Renal pelvis (tissue), 4 donors: ENCODE data around the gene OPN1MW. TPM values are rescaled to one million over a fixed set of nuclear protein-coding genes. Genes with fewer than 3 reads are reported as not detected.
"Not testable (repeated sequence)": the region's sequence is repeated elsewhere in the genome, so short reads cannot be mapped to it uniquely, and the experiment has no call there.

Experiments used
- DNase-seq: peaks from one replicate; pipeline ENCODE4 v3.0.0-alpha.2; 2013
- polyA plus RNA-seq, 3 donors: library from polyadenylated mRNA; unstranded; fragments of 120-200 nt; gene quantifications; one replicate each; pipeline ENCODE4 v1.2.1, GENCODE V29; 2013; ENCODE audit not compliant: insufficient read length in 3 of 3

OPN1MW gene
- polyA plus RNA-seq, 3 donors, result not detected

DNA sequence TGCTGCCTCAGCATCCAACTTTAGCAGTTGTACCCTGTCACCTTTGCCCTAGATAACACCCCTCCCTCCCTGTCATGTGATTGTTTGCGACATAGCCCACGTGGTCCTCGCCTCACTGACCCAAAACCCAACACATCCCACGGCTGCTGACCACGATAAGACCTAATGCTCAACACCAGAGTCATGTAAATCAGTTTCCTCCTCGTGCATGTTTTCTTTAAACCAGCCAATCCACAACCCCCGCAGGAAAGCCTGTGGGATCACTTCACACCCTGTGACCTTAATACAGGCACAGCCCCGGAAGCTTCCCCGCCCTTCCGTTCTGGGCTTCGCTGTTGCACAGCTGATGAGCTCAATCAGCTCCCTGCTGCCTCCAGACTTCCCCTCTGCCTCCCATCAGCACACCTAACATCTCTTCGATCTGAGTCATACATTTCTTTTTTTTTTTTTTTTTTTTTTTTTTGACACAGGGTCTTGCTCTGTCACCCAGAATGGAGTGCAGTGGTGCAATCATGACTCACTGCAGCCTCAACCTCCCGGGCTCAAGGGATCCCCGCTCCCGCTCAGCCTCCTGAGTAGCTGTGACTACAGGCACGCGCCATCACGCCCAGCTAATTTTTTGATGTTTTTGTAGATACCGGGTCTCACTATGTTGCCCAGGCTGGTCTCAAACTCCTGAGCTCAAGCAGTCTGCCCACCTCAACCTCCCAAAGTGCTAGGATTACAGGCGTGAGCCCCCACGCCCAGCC lies 27.4 kb downstream of the OPN1MW start:
- not testable (repeated sequence) for DNase-seq

DNA sequence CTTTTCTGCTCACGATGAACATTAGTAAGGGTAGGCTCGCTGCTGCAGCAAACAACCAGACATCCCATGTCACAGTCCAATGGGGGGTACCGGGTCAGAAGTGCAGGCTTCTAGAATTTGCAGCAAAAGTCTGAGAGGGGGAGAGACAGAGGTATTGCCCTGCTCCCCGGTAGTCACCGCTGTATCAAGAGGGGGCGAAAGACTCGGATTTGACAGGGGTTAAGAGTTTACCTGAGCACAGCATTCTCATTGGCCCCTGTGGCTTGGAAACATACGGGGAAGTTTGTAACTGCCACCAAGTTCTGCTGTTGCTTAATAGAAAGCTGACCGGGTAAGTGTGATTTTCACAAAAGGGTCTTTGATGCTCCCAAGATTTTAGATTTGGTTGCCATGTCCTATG lies 28.7 kb downstream of the OPN1MW start:
- DNase-seq, result not testable (repeated sequence)

DNA sequence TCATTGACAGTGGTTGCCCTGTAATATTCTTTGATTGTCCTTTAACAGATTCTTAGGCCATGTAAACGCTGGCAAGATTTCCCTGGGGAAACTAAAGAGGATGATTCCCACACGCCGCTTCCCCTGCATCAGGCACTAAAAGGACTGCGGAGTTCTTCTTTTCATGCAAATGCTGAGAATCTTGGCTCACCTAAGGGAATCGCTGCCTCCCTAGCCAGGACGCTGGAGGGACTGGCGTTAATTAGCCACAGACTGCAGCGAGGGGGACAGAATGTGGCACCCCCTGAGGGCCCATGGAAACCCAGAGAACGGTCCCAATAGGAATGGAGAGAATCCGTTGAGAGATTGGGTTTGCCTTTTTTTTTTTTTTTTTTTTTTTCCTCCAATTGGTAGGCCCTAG lies 29.1 kb downstream of the OPN1MW start:
- DNase-seq, result not testable (repeated sequence)

DNA sequence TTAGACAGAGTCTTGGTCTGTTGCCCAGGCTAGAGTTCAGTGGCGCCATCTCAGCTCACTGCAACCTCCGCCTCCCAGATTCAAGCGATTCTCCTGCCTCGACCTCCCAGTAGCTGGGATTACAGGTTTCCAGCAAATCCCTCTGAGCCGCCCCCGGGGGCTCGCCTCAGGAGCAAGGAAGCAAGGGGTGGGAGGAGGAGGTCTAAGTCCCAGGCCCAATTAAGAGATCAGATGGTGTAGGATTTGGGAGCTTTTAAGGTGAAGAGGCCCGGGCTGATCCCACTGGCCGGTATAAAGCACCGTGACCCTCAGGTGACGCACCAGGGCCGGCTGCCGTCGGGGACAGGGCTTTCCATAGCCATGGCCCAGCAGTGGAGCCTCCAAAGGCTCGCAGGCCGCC lies 37.1 kb downstream of the OPN1MW start, which contains the start of gene OPN1MW2:
Gene OPN1MW2 (plus strand): TSS at position 301 of the 400 bp plus-strand sequence. CDS start 60 bp downstream, at position 361.
- not testable (repeated sequence) for DNase-seq

DNA sequence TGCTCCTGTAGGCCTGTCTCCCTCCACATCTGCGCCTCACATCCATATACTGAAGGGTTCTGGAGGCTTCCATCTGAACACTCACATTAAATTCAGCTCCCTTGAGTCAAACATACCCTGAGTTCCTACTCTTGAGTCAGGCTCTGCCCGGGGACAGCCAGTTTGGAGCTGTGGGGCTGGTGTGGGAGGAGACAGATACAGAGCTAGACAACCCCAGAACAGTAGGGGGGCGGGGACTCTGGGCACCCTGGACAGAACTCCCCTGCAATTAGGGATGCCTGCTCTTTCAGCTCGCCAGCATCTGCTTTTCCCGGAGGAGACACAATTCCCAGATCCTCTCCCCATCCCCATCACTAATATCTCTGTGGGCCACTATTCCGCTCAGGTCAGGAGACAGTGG lies 42.9 kb downstream of the OPN1MW start:
- DNase-seq, result not testable (repeated sequence)

DNA sequence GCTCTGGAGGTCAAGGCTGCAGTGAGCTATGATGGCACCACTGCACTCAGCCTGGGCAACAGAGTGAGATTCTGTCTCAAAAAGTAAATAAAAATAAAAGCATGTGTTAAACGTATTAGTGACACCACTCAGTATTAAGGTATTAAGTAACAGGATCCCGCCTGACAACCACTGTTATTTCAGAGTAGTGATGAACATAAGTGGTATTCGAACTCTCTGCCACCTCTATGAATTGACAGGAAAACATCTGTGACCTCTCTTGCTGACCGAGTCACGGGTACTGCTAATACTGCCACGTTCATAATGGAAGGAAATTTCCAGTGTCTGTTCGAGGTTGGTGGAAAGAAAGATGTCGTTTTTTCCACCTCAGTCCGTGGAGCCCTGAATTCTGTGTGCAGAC lies 44.3 kb downstream of the OPN1MW start:
- DNase-seq, result not testable (repeated sequence)

DNA sequence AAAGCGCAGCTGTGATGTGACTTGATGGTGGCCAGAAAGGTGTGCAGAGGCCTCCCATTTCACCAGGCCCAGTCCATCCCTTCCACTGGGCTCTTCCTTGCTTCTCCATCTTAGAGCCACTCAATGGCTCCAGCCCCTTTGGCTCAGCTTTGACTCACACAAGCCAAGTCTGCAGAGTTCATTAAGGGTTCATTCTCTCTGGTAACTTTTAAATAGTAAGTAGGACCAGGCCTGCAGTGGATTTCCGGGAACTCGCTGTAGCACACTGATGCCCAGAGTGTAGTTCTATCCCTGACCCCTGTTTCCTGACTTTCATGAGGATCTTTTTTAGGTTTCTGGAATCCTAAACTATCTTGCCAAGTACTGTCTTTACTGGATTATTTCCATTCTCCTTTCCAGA lies 49.0 kb downstream of the OPN1MW start:
- DNase-seq, result not testable (repeated sequence)

DNA sequence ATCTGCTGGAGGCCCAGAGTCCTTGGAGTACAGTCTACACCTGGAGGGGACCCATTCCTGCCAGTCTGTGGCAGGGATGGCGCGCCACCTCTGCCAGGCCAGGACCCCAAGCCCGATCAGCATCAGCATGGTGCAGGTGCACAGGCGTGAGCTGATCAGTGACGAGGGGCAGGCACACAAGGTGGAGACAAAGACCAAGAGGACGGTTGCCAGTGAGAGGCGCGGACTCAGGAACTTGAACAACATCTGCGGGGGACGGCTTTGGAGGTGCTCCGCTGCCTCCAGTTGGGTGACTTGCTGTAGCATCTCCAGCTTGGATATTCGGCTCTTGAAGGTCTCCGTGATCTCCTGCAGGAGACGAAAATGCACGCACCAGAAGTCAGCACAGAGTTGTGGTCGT lies 51.2 kb downstream of the OPN1MW start:
- DNase-seq, result not testable (repeated sequence)

DNA sequence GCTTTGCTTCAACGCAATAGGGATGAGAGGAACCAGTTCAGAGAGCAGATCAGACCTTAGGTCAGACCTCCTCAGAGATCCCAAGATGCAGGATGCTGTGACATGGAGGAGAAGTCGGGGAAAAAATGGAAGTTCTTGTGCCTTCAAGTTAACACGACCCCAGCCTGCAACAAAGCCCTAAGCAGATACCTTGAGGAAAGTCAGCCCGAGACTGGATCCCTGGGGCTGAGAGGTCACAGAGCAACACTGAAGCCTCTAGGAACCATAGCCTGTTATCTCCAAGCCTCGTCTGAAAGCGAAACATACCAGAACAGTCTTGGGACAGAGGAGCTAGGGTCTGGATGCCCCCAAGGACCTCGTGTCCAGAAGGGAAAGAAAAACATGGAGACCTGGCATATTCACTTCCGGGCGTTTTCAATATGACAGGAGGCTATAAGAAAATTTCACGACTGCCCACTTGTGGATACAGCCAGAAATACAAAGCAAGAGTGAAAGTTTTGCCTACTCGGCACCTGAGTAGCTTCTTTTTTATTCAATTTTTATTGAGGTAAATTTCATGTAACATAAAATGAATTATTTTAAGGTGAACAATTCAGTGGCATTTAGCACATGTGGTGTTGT lies 56.7 kb downstream of the OPN1MW start:
- DNase-seq, result not testable (repeated sequence)

DNA sequence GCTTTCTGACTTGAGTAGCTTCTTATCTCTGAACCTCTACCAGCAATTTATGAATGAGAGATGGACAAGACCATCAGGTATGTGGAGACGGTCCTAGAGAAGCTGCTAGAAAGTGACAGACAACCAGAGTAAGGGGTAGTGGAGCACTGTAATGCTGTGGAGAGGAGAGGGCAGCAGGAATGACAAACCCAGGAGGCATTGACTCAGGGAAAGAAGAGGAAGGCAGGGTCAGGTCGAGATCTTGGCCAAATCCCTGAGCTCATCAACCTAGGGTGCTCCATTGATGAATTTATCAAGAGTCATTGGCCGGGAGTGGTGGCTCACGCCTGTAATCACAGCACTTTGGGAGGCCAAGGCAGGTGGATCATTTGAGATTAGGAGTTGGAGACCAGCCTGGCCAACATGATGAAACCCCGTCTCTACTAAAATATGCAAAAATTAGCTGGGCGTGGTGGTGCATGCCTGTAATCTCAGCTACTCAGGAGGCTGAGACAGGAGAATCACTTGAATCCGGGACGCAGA lies 57.6 kb downstream of the OPN1MW start:
- not testable (repeated sequence) for DNase-seq

Other genes with a start within 250 kb of the OPN1MW start
- gene NAA10, start 247.6 kb upstream of the OPN1MW start, polyA plus RNA-seq, result 10 to 100 TPM; 79.4 to 80.9 (median 79.6) TPM
- 10 to 100 TPM; 24.6 to 26.5 (median 24.7) TPM for gene RENBP, start 238.0 kb upstream of the OPN1MW start, polyA plus RNA-seq
- gene HCFC1, start 210.8 kb upstream of the OPN1MW start, polyA plus RNA-seq, result 10 to 100 TPM; 47.2 to 58.4 (median 51.1) TPM
- 10 to 100 TPM in 1 of 3 donors, 1 to 10 TPM in 2; 5.9 to 11.7 (median 8.8) TPM for gene TMEM187, start 209.8 kb upstream of the OPN1MW start, polyA plus RNA-seq
- gene IRAK1, start 162.7 kb upstream of the OPN1MW start, polyA plus RNA-seq, result 10 to 100 TPM; 64.1 to 67.7 (median 64.2) TPM
- 10 to 100 TPM; 30.7 to 38.5 (median 33.7) TPM for gene MECP2, start 84.9 kb upstream of the OPN1MW start, polyA plus RNA-seq
- not detected for gene OPN1LW, start 38.4 kb upstream of the OPN1MW start, polyA plus RNA-seq
- not detected for gene OPN1MW2, start 37.2 kb downstream of the OPN1MW start, polyA plus RNA-seq
- not detected for gene OPN1MW3, start 75.0 kb downstream of the OPN1MW start, polyA plus RNA-seq
- gene TEX28, start 112.5 kb downstream of the OPN1MW start, polyA plus RNA-seq, result not detected
- gene TKTL1, start 113.2 kb downstream of the OPN1MW start, polyA plus RNA-seq, result under 1 TPM; 0.24 to 0.54 (median 0.52) TPM
- gene FLNA, start 192.0 kb downstream of the OPN1MW start, polyA plus RNA-seq, result 100 to 1,000 TPM; 416 to 612 (median 573) TPM
- gene EMD, start 196.7 kb downstream of the OPN1MW start, polyA plus RNA-seq, result 10 to 100 TPM; 68.3 to 87.4 (median 81.2) TPM
- 1,000 to 10,000 TPM; 2,952 to 3,594 (median 3,543) TPM for gene RPL10, start 215.8 kb downstream of the OPN1MW start, polyA plus RNA-seq
- 10 to 100 TPM; 14.7 to 16.4 (median 16.0) TPM for gene DNASE1L1, start 226.7 kb downstream of the OPN1MW start, polyA plus RNA-seq
- gene TAFAZZIN, start 228.9 kb downstream of the OPN1MW start, polyA plus RNA-seq, result 10 to 100 TPM; 32.3 to 46.4 (median 39.5) TPM
- gene ATP6AP1, start 246.1 kb downstream of the OPN1MW start, polyA plus RNA-seq, result 100 to 1,000 TPM; 144 to 170 (median 166) TPM